SK-N-MC (cell line): ENCODE results near the gene ANGPTL8.

Experiments
- EZH2 ChIP-seq: fragments of 200-600 bp; sonication (generic); IDR thresholded peaks from one replicate; pipeline ENCODE4 v1.6.1; 2017; ENCODE audit warnings: antibody characterized with exemption
- FOXP2 ChIP-seq: optimal IDR thresholded peaks from 2 replicates; pipeline ENCODE3; 2011; ENCODE audit warnings: mild to moderate bottlenecking, moderate library complexity; ENCODE audit not compliant: insufficient read depth; ENCODE audit errors: extremely low read length, control extremely low read depth
- POLR2AphosphoS5 ChIP-seq: IDR thresholded peaks from 2 replicates; pipeline ENCODE4 v1.6.1; 2012; ENCODE audit warnings: mild to moderate bottlenecking, low read depth, low read length, borderline replicate concordance

GRCh38 chr19:11273296-11273695, 33.9 kb downstream of the ANGPTL8 start:
- no peak for TF ChIP-seq POLR2AphosphoS5
- no peak for TF ChIP-seq EZH2
- TF ChIP-seq FOXP2, result no peak
